ENCODE results near the gene PCYOX1L.

PCYOX1L gene

DNA sequence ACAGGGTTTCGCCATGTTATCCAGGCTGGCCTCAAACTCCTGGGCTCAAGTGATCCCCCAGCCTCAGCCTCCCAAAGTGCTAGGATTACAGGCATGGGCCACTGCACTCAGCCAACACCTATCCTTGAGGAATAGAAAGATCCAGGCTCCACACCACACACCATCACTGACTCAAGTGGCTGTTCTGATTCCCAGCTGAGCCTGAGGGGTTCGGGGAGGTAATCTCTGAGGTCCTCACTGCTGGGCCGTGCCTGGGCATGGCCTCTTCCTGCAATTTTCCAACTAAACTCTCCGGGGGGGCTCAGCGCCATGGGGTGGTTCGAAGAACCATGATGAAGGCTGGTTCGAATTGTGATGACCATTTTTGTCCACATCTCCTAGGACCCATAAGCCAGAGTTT, 52.2 kb downstream of the PCYOX1L start:
- no peak for DNase-seq

- DNase-seq, result no peak
Measured at GRCh38 chr5:149410721-149411432, 53.0 kb downstream of the PCYOX1L start.

DNA sequence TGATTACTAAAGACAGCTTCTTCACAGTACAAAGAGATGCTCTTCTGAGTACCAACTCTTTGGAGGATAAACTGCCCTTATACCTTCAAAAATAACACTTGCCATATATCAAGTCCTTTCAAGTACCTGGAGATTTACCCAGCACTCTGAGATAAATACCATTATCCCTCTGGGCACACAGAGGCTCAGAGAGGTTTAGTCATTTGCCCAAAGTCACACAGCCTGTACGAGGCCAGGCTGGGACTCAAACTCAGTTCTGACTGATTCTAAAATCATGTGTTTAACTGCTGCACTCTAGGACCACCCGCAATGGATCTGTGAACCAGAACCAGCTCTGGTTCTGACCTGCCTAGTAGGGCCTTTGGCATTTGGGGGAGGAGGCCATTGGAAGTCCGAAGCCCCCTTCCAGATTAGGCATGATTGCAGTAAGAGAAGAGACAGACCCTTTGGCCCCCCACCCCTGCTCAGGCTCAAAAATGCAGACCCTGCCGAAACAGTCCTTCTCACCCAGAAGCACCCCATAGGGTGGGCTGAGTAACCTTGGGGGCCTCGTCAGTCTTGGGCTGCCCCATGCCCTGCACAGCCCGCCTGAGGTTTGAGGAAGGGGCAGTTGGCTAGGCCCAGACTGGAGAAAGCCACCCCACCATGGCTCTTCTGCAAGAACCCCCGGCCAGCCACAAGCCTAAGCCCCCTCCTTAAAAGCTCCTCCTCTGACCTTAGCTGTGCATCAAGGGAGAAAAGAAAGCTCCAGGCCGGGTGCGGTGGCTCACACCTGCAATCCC, 54.1 kb downstream of the PCYOX1L start:
- DNase-seq, result no peak

DNA sequence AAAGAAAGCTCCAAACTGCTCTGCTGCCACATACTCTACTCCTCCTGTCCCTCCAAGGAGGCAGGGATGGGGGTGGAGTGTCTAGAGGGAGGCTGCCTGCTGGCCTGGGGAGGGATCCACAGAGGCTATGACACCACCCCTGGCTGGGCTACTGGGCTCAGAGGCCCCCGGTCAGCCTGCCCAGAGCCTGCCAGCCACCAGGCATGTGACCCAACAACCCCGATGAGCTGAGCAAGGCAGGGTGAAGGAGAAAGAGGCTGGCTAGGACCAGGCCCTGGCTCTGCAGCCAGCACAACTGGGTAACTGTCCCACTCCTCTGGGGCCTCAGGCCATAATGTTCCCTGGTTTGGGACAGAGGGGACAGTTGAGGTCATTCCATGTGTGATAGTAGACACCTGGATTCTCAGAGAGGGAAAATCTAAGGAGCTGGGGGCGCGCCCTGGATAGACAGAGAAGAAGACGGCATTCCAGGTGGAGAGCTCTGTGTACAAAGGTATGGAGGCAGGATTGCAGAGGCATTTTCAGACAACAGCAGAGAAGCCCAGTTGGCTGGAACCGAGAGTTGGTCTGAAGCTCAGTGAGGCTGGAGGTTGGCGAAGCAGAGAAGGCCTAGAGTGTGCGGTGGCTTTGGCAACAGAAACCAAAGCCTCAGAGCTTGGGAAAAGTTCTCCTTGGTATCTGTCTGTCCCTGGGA, 55.1 kb downstream of the PCYOX1L start:
- DNase-seq, result no peak

DNA sequence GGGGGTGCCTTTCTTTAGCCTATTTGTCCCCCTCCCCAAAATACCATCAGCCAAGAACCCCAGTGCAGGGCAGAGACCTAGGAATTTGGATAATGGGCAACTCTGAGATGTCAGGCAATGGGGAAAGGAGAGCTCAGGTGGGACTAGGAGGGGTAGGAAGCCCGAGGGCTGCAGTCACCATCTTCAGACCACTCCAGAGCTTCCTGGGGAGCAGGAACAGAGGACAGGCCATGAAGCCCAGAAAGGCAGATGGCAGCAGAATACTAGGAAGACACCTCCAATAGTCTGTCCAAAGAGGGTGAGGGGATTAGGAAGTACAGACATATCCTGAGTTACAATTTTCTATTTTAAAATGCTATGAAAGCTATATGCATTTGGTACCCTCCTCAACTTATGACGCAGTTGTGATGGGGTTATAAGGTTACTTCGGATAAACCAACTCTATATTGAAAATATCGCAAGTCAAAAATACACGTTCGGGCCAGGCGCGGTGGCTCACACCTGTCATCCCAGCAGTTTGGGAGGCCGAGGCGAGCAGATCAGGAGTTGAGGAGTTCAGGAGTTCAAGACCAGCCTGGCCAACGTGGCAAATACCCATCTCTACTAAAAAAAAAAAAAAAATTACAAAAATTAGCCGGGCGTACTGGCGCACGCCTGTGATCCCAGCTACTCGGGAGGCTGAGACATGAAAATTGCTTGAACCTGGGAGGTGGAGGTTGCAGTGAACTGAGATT, 55.8 kb downstream of the PCYOX1L start:
- no peak for DNase-seq

GRCh38 chr5:149414405-149415065, 56.7 kb downstream of the PCYOX1L start:
- no peak for DNase-seq

GRCh38 chr5:149415066-149415967, 57.5 kb downstream of the PCYOX1L start:
- DNase-seq, result no peak

- DNase-seq, result no peak
Measured at GRCh38 chr5:149416987-149417710, 59.3 kb downstream of the PCYOX1L start.

- DNase-seq, result no peak
Measured at GRCh38 chr5:149417711-149418368, 60.0 kb downstream of the PCYOX1L start.

- no peak for DNase-seq
Measured at GRCh38 chr5:149418910-149419531, 61.2 kb downstream of the PCYOX1L start.
